Stimulated activated CD4-positive, alpha-beta T cell treated with anti-CD3 and anti-CD28 coated beads, TNF-alpha, amount 100 ng/mL, for 48 hours (primary cell): ENCODE data around the gene NDUFAF3.
A peak's percentile ranks its signal among the peaks of the same experiment; 100 is the strongest.
"Not testable (repeated sequence)": the region's sequence is repeated elsewhere in the genome, so short reads cannot be mapped to it uniquely, and the experiment has no call there.

ENCODE experiments used
- DNase-seq, 3 donors: peaks; one replicate each; pipeline ENCODE4 v3.0.0-alpha.2; 2020; ENCODE audit warnings: low read depth in 3 of 3

Gene NDUFAF3

DNA sequence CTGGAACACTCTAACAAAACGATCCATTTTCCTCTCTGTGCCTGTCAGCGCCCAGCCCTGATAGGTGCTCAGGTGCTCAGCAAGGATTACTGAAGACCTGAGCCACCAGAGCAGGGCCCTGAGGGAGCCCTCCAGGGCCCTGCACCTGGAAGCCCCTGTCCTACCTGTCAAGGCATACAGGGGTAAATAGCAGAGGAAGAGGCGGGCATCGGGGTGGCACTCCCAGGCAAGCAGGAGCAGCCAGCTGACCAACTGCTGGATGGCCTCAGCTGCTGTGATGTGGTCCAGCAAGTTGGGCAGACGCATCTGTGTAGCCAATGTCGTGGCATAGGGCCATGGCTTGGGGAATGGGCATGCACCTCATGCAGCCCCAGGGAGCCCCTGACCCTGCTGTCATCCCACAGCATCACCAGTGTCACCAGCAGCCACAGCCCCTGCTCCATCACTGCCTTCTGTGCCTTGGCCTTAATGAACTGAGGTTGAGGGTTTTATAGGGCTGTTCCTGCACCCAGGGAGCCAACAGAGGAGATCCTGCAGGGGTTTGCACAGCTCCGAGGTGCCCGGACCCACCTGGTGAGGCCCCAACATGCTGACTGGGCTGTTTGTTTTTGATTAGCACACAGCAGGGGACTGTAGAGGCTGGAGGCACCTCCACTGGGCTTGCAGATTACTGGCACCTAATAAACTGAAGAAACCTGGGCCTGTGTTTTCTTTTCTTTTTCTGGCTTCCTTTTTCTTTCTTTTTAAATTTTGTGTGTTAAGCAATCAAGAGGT lies 22.6 kb upstream of the NDUFAF3 start:
- DNase-seq = no peak

DNA sequence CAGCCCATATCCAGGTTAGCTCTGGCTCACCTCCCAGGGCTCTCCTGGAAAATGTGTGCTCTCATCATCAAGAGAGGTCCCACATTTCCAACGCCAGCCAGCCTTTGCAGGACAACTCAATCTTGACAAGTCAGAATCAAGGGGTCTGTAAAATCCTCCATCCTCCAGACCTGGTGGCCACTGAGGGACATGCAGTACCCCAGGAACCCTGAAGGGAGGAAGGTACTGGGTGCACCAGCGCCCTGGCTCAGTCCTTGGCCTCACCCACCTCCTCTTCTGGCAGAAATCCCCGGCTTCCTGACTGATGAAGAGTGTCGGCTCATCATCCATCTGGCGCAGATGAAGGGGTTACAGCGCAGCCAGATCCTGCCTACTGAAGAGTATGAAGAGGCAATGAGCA lies 20.8 kb upstream of the NDUFAF3 start:
- DNase-seq = no peak

DNA sequence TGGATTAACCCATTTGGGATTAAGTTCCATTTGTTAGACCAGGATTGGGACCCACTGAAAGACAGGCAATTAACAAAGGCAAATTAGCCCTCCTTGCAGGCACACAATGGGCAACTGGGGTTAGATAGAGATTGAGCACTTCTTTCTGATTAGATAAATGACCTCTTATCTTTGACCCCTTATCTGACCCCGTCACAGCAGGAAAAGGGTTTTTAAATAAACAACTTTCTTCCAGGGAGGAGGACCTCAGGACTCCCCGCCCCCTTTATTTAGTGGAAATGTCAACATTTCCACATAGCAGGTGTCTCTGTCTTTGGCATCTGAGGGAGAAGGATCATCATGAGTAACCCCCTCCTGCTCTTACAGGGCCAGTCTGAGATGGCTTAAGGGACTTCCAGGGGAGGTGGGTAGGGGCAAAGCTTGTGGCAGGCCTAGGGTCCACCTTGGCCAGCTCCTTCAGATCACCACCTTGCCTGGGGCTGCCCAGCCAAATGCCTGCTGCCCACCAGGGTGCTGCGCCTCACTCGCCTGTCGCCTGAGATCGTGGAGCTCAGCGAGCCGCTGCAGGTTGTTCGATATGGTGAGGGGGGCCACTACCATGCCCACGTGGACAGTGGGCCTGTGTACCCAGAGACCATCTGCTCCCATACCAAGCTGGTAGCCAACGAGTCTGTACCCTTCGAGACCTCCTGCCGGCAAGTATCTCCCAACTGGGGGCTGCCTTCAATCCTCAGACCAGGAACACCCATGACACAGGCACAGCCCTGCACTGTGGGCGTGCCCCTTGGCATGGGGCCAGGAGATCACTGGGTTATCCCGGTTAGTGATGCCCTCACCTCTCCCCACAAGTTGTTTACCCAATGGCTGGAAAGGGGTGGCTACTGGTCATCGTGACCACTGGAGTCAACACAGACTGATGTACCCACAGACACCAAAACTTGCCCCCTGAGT lies 17.3 kb upstream of the NDUFAF3 start:
- no peak for DNase-seq

DNA sequence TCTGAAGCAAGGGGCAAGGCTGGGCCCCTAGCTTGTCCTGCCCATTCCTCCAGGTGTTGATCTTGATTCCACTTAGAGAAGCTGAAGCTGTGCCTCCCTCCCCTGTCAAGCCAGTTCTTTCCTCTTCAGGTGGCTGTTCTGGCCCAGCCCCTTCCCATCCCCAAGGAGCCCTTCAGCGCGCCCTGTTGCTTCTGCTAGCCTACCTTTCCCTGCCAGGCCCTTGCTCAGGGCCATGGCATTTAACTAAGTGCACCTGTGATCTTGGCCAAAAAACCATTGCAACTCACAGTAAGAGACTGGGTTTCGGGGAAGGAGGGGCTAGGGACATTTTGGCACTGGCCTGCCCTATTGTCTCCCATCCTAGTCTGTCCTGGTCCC lies 16.6 kb upstream of the NDUFAF3 start:
- no peak for DNase-seq

DNA sequence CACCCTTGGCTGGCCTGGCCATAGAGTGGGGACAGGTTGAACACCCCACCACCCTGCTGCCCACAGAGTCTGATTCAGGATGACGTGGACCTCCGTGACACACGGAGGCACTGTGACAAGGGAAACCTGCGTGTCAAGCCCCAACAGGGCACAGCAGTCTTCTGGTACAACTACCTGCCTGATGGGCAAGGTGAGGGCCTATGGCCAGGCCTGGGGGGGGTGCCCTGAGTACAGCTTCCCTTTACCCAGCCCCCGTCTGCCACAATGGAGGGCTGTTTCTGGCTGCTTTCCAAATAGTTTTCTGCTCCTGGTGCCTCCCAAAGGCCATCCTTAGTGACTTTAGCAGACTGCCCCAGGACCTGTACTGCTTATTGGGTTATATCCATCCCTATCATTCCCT lies 15.9 kb upstream of the NDUFAF3 start:
- no peak for DNase-seq

DNA sequence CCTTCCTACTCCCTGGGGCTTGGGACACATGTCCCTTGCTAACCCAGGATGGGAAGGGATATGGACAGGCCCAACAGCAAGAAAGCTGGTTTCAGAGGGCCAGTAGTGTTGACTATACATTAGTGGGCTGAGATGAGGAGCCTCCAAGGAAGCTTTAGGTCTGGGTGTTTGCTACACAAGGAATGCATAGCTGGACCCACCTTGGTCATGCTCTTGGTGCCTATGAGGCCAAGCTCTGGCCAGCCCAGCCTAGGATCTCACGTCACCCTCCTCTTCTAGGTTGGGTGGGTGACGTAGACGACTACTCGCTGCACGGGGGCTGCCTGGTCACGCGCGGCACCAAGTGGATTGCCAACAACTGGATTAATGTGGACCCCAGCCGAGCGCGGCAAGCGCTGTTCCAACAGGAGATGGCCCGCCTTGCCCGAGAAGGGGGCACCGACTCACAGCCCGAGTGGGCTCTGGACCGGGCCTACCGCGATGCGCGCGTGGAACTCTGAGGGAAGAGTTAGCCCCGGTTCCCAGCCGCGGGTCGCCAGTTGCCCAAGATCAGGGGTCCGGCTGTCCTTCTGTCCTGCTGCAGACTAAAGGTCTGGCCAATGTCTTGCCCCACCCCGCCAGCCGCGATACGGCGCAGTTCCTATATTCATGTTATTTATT lies 15.4 kb upstream of the NDUFAF3 start:
- no peak for DNase-seq

DNA sequence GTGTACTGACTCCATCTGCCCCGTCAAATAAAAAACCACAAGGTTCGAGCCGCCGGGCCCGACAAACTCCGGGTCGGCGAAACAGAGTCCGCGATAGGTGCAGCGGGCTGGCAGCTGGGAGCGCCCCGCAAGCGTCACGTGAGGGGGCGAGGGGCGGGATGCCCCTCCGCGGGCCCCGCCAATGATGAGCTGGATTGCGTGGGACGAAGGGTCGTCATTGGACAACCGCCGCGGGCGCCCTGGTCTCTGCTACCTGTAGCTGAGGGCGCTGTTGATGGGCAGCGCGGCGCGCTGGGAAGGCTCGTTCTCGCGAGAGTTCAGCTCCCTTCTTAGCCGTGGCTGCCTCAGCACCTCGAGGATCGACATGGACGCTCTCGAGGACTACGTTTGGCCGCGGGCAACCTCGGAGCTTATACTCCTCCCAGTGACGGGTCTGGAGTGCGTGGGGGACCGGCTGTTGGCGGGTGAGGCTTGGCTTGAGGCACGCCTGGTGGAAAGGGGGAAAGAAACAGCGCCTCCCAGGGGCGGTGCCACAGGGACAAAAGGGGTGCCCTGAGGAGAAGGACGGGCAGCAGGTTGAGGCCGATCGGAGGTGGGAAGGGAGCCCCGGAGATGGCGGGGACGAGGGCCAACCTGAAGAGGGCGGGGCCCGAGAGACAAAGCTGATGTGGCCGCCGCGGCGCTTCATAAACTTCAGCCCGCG lies 14.7 kb upstream of the NDUFAF3 start, which contains the start of gene WDR6:
Gene WDR6, plus strand, starts transcription at position 324 of the 703 bp plus-strand sequence. Its CDS starts 41 bp downstream, at position 365.
- peak; percentile 97 to 98 (median 98) for DNase-seq

DNA sequence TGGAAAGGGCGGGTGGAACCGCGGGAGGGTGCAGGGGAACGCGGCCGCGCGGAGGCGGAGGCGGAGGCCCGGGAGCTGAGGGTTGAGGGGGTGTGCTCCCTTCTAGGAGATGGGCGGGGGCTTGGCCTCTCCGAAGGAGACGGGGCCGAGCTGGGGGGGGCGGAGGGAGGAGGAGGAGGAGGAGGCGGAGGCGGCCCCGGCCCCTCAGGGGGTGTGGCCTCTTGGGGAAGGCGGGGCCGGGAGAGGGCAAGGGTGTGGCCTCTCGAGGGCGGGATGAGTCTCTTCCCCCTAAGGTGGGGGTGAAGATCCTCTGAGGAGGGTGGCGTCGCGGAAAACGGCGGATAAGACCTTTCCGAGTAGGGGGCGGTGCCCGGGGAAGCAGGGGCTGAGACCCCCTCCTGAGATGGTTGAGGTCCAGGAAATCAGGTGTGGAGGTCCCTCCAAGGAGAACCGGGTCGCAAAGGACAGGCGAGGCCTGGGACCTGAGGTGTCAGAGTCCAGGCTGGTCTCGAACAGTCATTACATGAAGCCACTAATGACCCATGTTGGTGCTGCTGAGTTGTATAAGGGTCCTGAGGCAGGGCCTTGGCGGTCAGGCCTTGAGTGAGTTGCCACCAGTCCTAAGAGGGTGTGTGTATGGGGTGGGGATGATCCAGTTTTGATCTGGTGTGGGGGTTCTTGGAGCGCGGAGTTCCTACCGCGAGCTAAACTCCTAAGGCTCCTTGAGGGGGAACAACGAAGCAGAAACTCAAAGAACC lies 14.0 kb upstream of the NDUFAF3 start:
- peak; percentile 72 to 89 (median 80) for DNase-seq

DNA sequence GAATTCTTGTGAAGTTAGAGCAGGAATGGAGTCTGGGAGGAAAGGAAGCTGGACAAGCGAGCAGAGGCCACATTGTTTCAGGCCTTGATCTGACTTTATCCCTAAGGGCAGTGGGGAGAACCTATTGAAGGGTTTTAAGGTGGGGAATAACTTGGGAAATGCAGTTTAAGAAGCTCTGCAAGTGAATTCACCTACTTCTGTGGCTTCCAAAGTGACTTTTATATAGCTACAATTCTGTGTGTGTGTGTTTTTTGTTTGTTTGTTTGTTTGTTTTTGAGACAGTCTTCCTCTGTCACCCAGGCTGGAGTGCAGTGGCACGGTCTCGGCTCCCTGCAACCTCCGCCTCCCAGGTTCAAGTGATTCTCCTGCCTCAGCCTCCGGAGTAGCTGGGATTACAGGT lies 13.3 kb upstream of the NDUFAF3 start:
- not testable (repeated sequence) for DNase-seq

DNA sequence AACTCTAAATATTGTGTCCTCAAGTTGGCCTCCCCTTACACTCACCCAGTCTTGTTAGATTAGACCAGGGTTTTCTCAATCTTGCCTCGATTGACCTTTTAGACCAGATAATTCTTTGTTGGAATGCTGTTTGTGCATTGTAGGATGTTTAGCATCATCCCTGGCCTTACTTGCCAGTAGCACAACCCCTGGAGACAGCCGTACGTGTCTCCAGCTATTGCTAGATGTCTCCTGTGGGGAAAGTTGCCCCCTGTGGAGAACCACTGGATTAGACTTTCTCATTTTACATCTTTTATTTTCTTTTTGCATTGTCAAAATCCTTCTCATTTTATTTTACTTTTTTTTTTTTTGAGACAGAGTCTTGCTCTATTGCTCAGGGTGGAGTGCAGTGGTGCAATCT lies 12.5 kb upstream of the NDUFAF3 start:
- no peak for DNase-seq

DNA sequence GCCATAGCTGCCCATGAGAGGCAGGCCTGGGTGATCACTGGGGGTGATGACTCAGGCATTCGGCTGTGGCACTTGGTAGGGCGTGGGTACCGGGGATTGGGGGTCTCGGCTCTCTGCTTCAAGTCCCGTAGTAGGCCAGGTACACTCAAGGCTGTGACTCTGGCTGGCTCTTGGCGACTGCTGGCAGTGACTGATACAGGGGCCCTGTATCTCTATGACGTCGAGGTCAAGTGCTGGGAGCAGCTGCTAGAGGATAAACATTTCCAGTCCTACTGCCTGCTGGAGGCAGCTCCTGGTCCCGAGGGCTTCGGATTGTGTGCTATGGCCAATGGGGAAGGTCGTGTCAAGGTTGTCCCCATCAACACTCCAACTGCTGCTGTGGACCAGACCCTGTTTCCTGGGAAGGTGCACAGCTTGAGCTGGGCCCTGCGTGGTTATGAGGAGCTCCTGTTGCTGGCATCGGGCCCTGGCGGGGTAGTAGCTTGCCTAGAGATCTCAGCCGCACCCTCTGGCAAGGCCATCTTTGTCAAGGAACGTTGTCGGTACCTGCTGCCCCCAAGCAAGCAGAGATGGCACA lies 9.4 kb upstream of the NDUFAF3 start:
- DNase-seq = no peak

DNA sequence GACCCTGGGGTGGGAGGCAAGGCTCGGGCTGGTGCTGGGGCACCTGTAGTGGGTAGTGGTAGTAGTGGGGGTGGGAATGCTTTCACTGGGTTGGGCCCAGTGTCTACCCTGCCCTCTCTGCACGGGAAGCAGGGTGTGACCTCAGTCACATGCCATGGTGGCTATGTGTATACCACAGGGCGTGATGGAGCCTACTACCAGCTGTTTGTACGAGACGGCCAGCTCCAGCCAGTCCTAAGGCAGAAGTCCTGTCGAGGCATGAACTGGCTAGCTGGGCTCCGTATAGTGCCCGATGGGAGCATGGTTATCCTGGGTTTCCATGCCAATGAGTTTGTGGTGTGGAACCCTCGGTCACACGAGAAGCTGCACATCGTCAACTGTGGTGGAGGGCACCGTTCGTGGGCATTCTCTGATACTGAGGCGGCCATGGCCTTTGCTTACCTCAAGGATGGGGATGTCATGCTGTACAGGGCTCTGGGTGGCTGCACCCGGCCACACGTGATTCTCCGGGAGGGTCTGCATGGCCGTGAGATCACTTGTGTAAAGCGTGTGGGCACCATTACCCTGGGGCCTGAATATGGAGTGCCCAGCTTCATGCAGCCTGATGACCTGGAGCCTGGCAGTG lies 8.7 kb upstream of the NDUFAF3 start:
- DNase-seq = no peak

DNA sequence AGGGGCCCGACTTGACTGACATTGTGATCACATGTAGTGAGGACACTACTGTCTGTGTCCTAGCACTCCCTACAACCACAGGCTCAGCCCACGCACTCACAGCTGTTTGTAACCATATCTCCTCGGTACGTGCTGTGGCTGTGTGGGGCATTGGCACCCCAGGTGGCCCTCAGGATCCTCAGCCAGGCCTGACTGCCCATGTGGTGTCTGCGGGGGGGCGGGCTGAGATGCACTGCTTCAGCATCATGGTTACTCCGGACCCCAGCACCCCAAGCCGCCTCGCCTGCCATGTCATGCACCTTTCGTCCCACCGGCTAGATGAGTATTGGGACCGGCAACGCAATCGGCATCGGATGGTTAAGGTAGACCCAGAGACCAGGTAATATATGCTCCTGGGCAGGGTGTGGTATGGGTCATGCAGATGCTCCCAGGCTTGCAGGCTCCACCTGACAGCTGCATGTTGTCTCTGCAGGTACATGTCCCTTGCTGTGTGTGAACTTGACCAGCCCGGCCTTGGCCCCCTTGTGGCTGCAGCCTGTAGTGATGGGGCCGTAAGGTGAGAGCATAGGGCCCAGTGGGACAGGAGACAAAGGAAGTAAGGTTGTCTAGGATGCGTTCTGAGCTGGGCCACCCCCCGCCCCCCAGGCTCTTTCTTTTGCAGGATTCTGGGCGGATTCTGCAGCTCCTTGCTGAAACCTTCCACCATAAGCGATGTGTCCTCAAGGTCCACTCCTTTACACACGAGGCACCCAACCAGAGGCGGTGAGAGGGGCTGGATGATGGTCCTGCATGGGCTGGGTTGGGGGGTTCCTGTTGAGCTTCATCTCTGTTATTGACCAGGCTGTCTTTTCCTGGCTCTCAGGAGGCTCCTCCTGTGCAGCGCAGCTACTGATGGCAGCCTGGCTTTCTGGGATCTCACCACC lies 7.9 kb upstream of the NDUFAF3 start:
- DNase-seq = no peak

DNA sequence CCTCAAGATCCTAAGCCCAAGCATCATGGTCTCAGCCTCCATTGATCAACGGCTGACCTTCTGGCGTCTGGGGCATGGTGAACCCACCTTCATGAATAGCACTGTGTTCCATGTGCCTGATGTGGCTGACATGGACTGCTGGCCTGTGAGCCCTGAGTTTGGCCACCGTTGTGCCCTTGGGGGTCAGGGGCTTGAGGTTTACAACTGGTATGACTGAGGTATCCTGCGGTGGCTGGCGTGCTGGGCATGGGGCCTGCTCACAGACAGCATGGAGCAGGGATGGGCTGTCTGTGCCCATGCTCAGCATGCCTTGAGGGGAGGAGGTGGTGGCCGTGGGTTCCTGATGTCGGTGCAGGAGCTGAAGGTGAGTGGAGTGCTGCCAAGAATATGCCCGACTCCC lies 6.8 kb upstream of the NDUFAF3 start:
- DNase-seq = no peak

DNA sequence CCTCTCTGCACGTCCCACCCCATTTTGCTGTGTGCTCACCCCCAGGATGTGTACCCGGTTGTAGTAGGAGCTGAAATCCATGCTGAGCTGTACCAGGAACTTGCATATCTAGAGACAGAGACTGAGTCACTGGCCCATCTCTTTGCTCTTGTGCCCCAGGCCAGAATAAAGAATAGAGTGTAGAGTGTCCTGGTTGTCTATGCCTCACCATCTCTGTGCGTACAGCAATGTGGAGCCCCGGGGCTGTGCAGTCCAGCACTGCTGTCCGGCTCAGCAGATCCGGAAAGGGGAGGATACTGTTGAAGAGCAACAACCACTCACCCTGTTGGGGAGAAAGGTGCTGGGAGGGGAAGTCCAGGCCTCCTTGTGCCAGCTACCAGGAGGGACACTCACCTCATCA lies 6.2 kb upstream of the NDUFAF3 start:
- DNase-seq = no peak

DNA sequence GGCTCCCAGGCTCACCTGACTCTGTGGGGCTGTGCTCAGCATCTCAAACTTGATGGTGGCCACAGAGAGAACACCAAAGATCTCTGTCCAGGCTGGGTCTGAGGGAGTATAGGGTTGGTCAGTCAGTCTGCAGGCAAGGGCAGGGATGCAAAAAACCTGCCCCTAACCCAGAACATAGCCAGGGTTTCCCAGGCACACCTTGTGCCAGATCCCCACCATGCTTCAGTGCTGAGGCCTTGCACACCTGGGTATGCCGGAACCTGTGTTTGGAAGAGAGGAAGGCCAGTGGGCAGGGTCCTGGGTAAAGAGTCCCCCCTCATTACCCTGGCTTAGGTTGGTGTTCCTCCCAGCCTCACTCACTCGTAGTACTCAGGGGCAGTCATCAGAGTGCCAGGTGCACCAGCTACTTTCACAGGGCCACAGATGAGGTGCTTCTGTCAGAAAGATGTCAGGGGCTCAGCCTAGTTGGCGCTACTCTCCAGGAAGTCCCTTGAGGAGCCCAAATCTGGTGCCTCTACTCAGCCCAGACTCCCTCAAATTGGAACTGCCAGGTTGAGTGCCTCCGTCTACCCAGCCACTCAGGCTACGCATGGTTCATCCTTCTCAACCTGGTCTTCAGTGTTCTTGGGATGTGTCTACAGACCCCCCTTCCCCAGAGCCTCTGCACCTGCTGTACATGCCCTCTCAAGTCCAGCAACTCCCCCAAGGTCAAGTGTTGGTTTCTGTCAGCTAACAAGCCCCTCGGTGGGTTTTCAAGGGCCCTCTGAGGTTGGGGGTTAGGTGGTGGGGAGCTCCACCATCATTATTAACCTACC lies 5.3 kb upstream of the NDUFAF3 start:
- no peak for DNase-seq

DNA sequence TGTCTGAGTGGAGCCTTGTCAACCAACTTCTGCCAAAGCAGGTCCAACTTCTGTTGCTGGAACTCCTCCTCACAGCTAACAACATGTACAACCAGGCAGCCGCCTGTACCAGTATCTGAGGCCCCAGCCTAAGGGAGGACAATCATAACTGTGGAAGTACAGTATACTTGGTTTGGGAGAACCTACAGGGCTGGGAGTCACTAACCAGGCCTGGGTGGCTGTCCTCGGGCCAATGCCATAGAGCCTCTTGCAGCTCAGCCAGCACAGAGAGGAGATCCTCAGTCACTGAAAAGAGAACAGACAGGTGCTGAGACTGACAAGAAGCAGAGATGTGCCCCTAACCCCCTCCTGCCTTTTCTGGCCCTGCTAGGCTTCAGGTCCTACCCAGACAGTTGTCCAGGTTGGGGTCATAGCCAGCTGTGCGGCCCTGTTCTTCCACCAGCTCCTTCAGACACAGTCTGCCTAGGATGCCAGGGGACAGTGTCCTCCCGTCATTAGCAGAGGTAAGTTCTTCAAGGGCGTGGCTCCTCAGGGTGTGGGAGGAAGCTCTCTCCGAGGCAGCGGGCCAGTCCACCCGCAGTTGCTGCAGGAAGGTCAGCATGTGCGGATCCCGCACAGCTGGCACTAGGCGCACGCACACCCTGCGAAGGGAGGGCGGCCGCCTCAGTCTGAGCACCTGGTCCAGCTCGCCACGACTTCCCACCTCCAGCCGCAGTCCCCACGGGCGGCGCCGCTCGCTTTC lies 4.5 kb upstream of the NDUFAF3 start:
- DNase-seq = no peak
